Measurements from ENCODE around the gene ZNF609. TPM values are rescaled to one million over a fixed set of nuclear protein-coding genes. Genes with fewer than 3 reads are reported as not detected.

ZNF609 gene
- total RNA-seq, 1 experiment from 2014 or later = 31.0 TPM

DNA sequence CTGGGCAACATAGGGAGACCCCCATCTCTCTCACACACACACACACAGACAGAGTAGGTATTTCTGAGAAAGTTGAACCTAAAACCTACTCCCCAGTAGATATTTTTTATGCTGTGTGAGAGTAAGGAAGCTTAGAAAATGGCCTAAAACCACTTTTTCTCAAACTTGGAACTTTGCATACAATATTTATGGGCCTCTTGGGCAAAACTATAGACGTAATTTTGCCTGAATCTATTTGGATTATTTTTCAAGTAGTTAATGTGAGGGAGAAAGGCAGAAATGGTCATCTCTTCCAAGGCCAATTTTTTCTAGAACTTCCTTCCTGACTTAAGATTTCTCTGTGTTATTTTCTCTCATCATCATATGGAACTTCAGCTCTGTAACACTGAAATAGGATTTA, 81.7 kb downstream of the ZNF609 start:
- TF ChIP-seq, protein P1, sequence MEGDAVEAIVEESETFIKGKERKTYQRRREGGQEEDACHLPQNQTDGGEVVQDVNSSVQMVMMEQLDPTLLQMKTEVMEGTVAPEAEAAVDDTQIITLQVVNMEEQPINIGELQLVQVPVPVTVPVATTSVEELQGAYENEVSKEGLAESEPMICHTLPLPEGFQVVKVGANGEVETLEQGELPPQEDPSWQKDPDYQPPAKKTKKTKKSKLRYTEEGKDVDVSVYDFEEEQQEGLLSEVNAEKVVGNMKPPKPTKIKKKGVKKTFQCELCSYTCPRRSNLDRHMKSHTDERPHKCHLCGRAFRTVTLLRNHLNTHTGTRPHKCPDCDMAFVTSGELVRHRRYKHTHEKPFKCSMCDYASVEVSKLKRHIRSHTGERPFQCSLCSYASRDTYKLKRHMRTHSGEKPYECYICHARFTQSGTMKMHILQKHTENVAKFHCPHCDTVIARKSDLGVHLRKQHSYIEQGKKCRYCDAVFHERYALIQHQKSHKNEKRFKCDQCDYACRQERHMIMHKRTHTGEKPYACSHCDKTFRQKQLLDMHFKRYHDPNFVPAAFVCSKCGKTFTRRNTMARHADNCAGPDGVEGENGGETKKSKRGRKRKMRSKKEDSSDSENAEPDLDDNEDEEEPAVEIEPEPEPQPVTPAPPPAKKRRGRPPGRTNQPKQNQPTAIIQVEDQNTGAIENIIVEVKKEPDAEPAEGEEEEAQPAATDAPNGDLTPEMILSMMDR (IDR thresholded peaks at IDR 0.05 in 2 of 3, conservative IDR thresholded peaks at IDR 0.05 in 1 of 3; ENCODE audit: borderline replicate concordance in 1 of 3, insufficient read depth in 1 of 3, low read depth in 2 of 3, low read length in 2 of 3) = no peak
- TF ChIP-seq SP1 (IDR thresholded peaks at IDR 0.05; ENCODE audit: low read depth) = no peak
- no peak for TF ChIP-seq TCF7L2 (IDR thresholded peaks at IDR 0.05; ENCODE audit: borderline replicate concordance, extremely low read depth, insufficient read depth, insufficient read length)
- TF ChIP-seq YY1 (IDR thresholded peaks at IDR 0.05; ENCODE audit: extremely low read depth, insufficient replicate concordance, low read depth, low read length) = no peak
- TF ChIP-seq, protein P2, sequence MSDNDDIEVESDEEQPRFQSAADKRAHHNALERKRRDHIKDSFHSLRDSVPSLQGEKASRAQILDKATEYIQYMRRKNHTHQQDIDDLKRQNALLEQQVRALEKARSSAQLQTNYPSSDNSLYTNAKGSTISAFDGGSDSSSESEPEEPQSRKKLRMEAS (IDR thresholded peaks at IDR 0.05) = no peak
- TF ChIP-seq POLR2A (IDR thresholded peaks at IDR 0.05; ENCODE audit: borderline replicate concordance, extremely low read depth, insufficient read depth, insufficient read length) = no peak
- no peak for TF ChIP-seq ZNF274 (IDR thresholded peaks at IDR 0.05; ENCODE audit: low read depth, low read length)
- no peak for TF ChIP-seq FOSL1 (IDR thresholded peaks at IDR 0.05; ENCODE audit: low read depth)
- TF ChIP-seq, protein P3, sequence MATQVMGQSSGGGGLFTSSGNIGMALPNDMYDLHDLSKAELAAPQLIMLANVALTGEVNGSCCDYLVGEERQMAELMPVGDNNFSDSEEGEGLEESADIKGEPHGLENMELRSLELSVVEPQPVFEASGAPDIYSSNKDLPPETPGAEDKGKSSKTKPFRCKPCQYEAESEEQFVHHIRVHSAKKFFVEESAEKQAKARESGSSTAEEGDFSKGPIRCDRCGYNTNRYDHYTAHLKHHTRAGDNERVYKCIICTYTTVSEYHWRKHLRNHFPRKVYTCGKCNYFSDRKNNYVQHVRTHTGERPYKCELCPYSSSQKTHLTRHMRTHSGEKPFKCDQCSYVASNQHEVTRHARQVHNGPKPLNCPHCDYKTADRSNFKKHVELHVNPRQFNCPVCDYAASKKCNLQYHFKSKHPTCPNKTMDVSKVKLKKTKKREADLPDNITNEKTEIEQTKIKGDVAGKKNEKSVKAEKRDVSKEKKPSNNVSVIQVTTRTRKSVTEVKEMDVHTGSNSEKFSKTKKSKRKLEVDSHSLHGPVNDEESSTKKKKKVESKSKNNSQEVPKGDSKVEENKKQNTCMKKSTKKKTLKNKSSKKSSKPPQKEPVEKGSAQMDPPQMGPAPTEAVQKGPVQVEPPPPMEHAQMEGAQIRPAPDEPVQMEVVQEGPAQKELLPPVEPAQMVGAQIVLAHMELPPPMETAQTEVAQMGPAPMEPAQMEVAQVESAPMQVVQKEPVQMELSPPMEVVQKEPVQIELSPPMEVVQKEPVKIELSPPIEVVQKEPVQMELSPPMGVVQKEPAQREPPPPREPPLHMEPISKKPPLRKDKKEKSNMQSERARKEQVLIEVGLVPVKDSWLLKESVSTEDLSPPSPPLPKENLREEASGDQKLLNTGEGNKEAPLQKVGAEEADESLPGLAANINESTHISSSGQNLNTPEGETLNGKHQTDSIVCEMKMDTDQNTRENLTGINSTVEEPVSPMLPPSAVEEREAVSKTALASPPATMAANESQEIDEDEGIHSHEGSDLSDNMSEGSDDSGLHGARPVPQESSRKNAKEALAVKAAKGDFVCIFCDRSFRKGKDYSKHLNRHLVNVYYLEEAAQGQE (IDR thresholded peaks at IDR 0.05; ENCODE audit: low read depth) = no peak
- TF ChIP-seq EZH2phosphoT487 (IDR thresholded peaks at IDR 0.05; ENCODE audit: borderline replicate concordance) = no peak
- TF ChIP-seq, protein P4, sequence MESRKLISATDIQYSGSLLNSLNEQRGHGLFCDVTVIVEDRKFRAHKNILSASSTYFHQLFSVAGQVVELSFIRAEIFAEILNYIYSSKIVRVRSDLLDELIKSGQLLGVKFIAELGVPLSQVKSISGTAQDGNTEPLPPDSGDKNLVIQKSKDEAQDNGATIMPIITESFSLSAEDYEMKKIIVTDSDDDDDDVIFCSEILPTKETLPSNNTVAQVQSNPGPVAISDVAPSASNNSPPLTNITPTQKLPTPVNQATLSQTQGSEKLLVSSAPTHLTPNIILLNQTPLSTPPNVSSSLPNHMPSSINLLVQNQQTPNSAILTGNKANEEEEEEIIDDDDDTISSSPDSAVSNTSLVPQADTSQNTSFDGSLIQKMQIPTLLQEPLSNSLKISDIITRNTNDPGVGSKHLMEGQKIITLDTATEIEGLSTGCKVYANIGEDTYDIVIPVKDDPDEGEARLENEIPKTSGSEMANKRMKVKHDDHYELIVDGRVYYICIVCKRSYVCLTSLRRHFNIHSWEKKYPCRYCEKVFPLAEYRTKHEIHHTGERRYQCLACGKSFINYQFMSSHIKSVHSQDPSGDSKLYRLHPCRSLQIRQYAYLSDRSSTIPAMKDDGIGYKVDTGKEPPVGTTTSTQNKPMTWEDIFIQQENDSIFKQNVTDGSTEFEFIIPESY (IDR thresholded peaks at IDR 0.05; ENCODE audit: extremely low read depth, insufficient replicate concordance, low read length) = no peak
- TF ChIP-seq SIN3A (IDR thresholded peaks at IDR 0.05; ENCODE audit: low read depth) = no peak
- TF ChIP-seq, protein P5, sequence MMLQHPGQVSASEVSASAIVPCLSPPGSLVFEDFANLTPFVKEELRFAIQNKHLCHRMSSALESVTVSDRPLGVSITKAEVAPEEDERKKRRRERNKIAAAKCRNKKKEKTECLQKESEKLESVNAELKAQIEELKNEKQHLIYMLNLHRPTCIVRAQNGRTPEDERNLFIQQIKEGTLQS (IDR thresholded peaks at IDR 0.05) = no peak
- no peak for TF ChIP-seq EGR1 (IDR thresholded peaks at IDR 0.05; ENCODE audit: low read depth)
- no peak for TF ChIP-seq CBX3 (IDR thresholded peaks at IDR 0.05; ENCODE audit: low read depth)
- TF ChIP-seq SRF (IDR thresholded peaks at IDR 0.05; ENCODE audit: low read depth) = no peak
- POLR2A ChIA-PET = no interaction called here
- H4K20me1 ChIP-seq (ENCODE audit: insufficient read depth) = no peaks in the 10 kb centered on the region

More for the DNA sequence above, 81.7 kb downstream of the ZNF609 start:
- H3K9me2 ChIP-seq (ENCODE audit: insufficient read depth) = no peaks in the 10 kb centered on the region
- no peak overlapping the region for H3K9ac ChIP-seq (ENCODE audit: low read length)
- intact Hi-C loops (cut with micrococcal nuclease) = no loop called here
- H3K79me2 ChIP-seq (ENCODE audit: insufficient read depth, low read length) = peaks cover 62% of the 10 kb centered on the region
- H2AFZ ChIP-seq (ENCODE audit: low read depth, low read length, poor library complexity, severe bottlenecking) = no peak overlapping the region
- no peaks in the 10 kb centered on the region for H3K27me3 ChIP-seq (ENCODE audit: insufficient read depth, low read length)
- ChIA-PET RAD21 (ENCODE audit: low non-redundant PET in 1 of 2, low total read pairs in 2 of 2, uncharacterized antibody in 2 of 2, unreplicated experiment in 2 of 2) (no interaction called here), CTCF (no interaction called here)
- no peak overlapping the region for H3K27ac ChIP-seq (ENCODE audit: low read depth, low read length)
- no TSS peak for BruUV-seq (replicated peaks)
- no peak for DNase-seq (ENCODE audit: low read depth, low spot score)
- no peaks in the 10 kb centered on the region for H3K9me3 ChIP-seq (ENCODE audit: control insufficient read depth in 1 of 2, insufficient read depth in 1 of 2, low read depth in 1 of 2, low read length in 2 of 2)
- no peak overlapping the region for H3K4me3 ChIP-seq (replicated peaks in 1 of 2; ENCODE audit: low read depth in 1 of 2, low read length in 2 of 2)
- H3K36me3 ChIP-seq (ENCODE audit: control insufficient read depth in 1 of 2, insufficient read depth in 2 of 2, low read length in 2 of 2) = no peaks in the 10 kb centered on the region; a peak in 1 of 4 replicates
- peaks cover 5 to 7% of the 10 kb centered on the region in 2 experiments; a peak in 3 of 4 replicates for H3K4me1 ChIP-seq (ENCODE audit: control insufficient read depth in 1 of 2, insufficient read depth in 2 of 2, low read length in 2 of 2)
- no peak overlapping the region for H3K4me2 ChIP-seq (ENCODE audit: low read length)
- no peak for ATAC-seq
